NCI-H69 (cell line): Measurements from ENCODE around the gene HOXC4.
"Not testable (repeated sequence)": the region's sequence is repeated elsewhere in the genome, so short reads cannot be mapped to it uniquely, and the experiment has no call there.

ENCODE experiments used
- DNase-seq: peaks from one replicate; lab custom pipeline; 2025; lab: John Stamatoyannopoulos, UW

HOXC4 gene

GRCh38 chr12:54092943-54093342 lies 39.3 kb downstream of the HOXC4 start:
- DNase-seq, result not testable (repeated sequence)

GRCh38 chr12:54095928-54096327 lies 42.3 kb downstream of the HOXC4 start:
- DNase-seq, result not testable (repeated sequence)

DNA sequence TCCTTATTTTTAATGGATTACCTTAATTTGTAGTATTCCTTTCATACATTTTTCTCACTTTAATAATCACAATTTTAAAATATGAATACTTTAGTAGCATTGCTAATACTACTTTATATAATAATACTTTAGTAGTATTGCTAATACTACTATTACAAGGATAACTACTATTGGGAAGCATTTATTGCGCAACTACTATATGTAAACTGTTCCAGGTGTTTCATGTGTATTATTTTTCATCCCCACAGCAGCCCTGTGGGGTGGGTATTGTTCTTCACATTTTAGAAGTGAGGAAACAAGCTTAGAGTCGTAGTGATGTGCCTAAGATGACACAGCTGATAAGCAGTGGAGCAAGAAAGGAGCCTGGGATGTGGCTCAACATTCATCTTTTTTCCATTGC lies 45.0 kb downstream of the HOXC4 start:
- not testable (repeated sequence) for DNase-seq

DNA sequence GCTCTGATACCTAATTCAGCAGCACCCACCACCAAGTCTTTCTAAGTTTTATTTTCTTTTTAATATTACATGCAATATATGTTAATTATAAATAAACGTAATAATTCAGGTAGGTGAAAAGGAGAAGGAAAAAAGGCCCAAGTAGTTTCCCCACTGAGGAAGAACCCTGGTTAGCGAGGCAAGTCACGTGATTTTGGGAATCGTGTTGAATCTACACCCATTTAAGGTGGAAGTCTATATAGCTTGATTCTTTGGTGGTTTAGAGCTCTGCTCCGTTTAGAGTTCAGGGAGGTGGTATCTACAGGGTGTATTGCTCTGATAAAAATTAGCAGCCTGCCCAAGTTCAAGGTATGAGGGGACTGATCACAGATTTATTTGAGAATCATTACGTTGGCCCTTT lies 47.0 kb downstream of the HOXC4 start:
- not testable (repeated sequence) for DNase-seq

DNA sequence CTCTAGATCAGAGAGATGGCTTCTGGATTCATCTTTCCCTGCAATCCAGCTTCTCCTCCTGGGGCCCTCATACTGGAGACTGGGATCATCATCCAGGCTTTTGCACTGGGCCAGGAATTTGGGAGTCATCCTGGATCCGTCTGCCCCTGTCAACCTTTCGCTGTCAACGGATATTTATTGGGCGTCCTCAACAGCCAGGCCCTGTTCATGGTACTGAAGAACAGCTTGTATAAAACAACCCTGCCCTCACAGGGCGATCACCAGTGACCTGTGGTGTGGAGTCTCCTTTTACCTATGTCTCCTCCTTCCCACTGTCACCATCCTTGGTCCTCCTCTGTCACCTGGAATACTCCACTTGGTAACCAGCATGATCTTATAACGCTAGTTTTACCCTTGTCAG lies 48.6 kb downstream of the HOXC4 start:
- DNase-seq, result not testable (repeated sequence)

DNA sequence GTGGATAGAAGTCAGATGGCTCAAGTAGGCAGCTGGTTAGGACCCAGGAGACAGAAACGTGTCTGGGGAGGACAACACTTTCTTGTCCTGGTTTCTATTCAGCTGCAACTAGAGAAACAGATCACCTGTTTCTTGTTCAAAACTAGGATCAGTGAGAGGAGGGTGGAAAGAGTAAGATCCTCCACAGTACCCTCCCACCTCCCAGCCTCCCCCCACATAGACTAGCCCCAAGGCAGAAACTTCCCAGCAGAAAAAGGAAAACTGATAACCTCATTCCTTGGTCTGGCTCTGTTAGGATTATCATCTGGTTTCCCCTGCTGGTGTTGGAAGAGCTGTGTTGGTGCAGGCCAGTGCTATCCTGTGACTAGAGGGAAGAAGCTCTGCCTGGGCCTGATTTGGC lies 50.2 kb downstream of the HOXC4 start:
- DNase-seq, result not testable (repeated sequence)
